Kidney (tissue), 14 donors: Measurements from ENCODE around the gene MSS51. TPM values are rescaled to one million over a fixed set of nuclear protein-coding genes. Genes with fewer than 3 reads are reported as not detected.

Source experiments
- DNase-seq, 5 donors: peaks; one replicate each; pipeline ENCODE4 v3.0.0-alpha.2; 2013 to 2020
- FAIRE-seq: peaks from 2 replicates; lab custom pipeline; 2012; peaks lifted over from hg19 to GRCh38; lab: Jason Lieb, UNC
- H3K27ac ChIP-seq, 2 donors: one replicate each; pipeline ENCODE4 v1.7.0; 2013; ENCODE audit warnings: low read depth in 2 of 2, low read length in 2 of 2, inconsistent platforms in 1 of 2
- H3K27me3 ChIP-seq: one replicate; pipeline ENCODE4 v1.7.1; 2013; ENCODE audit warnings: low read length, inconsistent platforms; ENCODE audit not compliant: control insufficient read depth, insufficient read depth
- H3K36me3 ChIP-seq, 3 donors: one replicate each; pipeline versions ENCODE4 v1.7.0 to v1.7.1; 2013; ENCODE audit warnings: low read length in 3 of 3, control low read depth in 1 of 3, inconsistent platforms in 1 of 3; ENCODE audit not compliant: insufficient read depth in 3 of 3, control insufficient read depth in 2 of 3
- H3K4me1 ChIP-seq, 3 donors: one replicate each; pipeline versions ENCODE4 v1.7.0 to v1.7.1; 2013; ENCODE audit warnings: low read length in 3 of 3, inconsistent platforms in 1 of 3, low read depth in 1 of 3; ENCODE audit not compliant: control insufficient read depth in 2 of 3, insufficient read depth in 2 of 3
- H3K4me3 ChIP-seq, 3 donors: one replicate each; pipeline versions ENCODE4 v1.7.0 to v1.8.1; 2013; ENCODE audit warnings: low read length in 3 of 3, control low read depth in 1 of 3, inconsistent platforms in 1 of 3
- H3K9ac ChIP-seq, 3 donors: one replicate each; pipeline versions ENCODE4 v1.7.0 to v1.7.1; 2013; ENCODE audit warnings: low read length in 3 of 3, control low read depth in 1 of 3, inconsistent platforms in 1 of 3
- H3K9me3 ChIP-seq, 3 donors: one replicate each; pipeline versions ENCODE4 v1.7.0 to v1.7.1; 2013; ENCODE audit warnings: low read length in 3 of 3, control low read depth in 1 of 3, inconsistent platforms in 1 of 3; ENCODE audit not compliant: control insufficient read depth in 2 of 3, insufficient read depth in 1 of 3
- CTCF ChIP-seq: IDR thresholded peaks from 3 replicates; pipeline ENCODE4 v1.5.1; 2012; ENCODE audit warnings: mild to moderate bottlenecking, moderate library complexity, borderline replicate concordance; ENCODE audit not compliant: insufficient read depth; ENCODE audit errors: extremely low read depth
- intact Hi-C: fragments of 100-400 bp; cut with DNase I; formaldehyde crosslinking; loops from one replicate; pipeline ENCODE4 v1.11.1; 2022
- polyA plus RNA-seq: library from polyadenylated mRNA; stranded (reverse); fragments of 350-450 nt; fragmentation: Illumina TruSeq; extraction: RNeasy Lipid Tissue Mini Kit (QIAGEN cat#74804); gene quantifications from one replicate; pipeline ENCODE4 v1.2.3, GENCODE V29; 2014; ENCODE audit warnings: low read depth, low replicate concordance; ENCODE audit not compliant: insufficient read depth
- total RNA-seq: library from RNA; stranded (reverse); fragmentation: NEBNext Ultra II Directional; extraction: Animal tissue kit (Norgen Biotek cat#: 25700); gene quantifications from one replicate; pipeline ENCODE4 v1.2.1, GENCODE V29; 2021
- donor health status: control.
- donor health status: control.
- donor health status: control.
- donor health status: control.
- donor health status: control.
- donor health status: DM: yes; HTN: yes; CAD: no.
- donor health status: Normal renal cell carcinoma (clear cell type).

The MSS51 gene
- total and polyA plus RNA-seq, 2 donors from 2014 or later = 0.95 to 2.4 TPM

- DNase-seq = no peak
- no peaks in the 10 kb centered on the region for H3K27me3 ChIP-seq
- no peak for FAIRE-seq
- no peaks in the 10 kb centered on the region for H3K4me1 ChIP-seq
- H3K9ac ChIP-seq = no peak overlapping the region
- intact Hi-C loops = no loop called here
- no peak overlapping the region for H3K27ac ChIP-seq
- no peak overlapping the region for H3K4me3 ChIP-seq
- no peaks in the 10 kb centered on the region for H3K9me3 ChIP-seq
- TF ChIP-seq CTCF = no peak
- peaks cover 2 to 34% (median 14%) of the 10 kb centered on the region in 3 donors for H3K36me3 ChIP-seq
Observed at GRCh38 chr10:73465978-73466726, 32.8 kb upstream of the MSS51 start.

- peaks cover 2 to 16% (median 3%) of the 10 kb centered on the region in 3 donors for H3K36me3 ChIP-seq
- intact Hi-C loops = no loop called here
- FAIRE-seq (no peak), DNase-seq (no peak)
- H3K9me3 ChIP-seq = no peaks in the 10 kb centered on the region
- no peak overlapping the region for H3K4me3 ChIP-seq
- no peak overlapping the region for H3K27ac ChIP-seq
- H3K4me1 ChIP-seq = no peaks in the 10 kb centered on the region
- H3K27me3 ChIP-seq = no peaks in the 10 kb centered on the region
- TF ChIP-seq CTCF = no peak
- no peak overlapping the region for H3K9ac ChIP-seq
Observed at GRCh38 chr10:73460897-73461296, 27.5 kb upstream of the MSS51 start.

GRCh38 chr10:73459683-73460314, 26.4 kb upstream of the MSS51 start:
- Histone ChIP-seq H3K9ac (no peak overlapping the region), H3K4me3 (no peak overlapping the region), H3K4me1 (no peaks in the 10 kb centered on the region), H3K27ac (no peak overlapping the region), H3K27me3 (no peaks in the 10 kb centered on the region), H3K9me3 (no peaks in the 10 kb centered on the region), H3K36me3 (peaks cover 0 to 6% (median 2%) of the 10 kb centered on the region in 3 donors)
- FAIRE-seq = no peak
- no peak for TF ChIP-seq CTCF
- intact Hi-C loops = no loop called here
- DNase-seq = no peak
